WTC11 (cell line): Measurements from ENCODE around the gene PDE3B.

Experiments used
- ESRRA ChIP-seq: sonication (generic); formaldehyde crosslinking; IDR thresholded peaks from 2 replicates; pipeline ENCODE4 v1.8.1; 2022; ENCODE audit warnings: mild to moderate bottlenecking, missing genetic modification reagents, borderline replicate concordance
- FOXK1 ChIP-seq: sonication (generic); formaldehyde crosslinking; IDR thresholded peaks from 2 replicates; pipeline ENCODE4 v1.8.0; 2022; ENCODE audit warnings: mild to moderate bottlenecking, moderate library complexity, missing genetic modification reagents
- FOXP1 ChIP-seq: sonication (generic); formaldehyde crosslinking; IDR thresholded peaks from 2 replicates; pipeline ENCODE4 v1.8.0; 2022; ENCODE audit warnings: missing genetic modification reagents, mild to moderate bottlenecking, moderate library complexity, borderline replicate concordance
- KAT7 ChIP-seq: sonication (generic); formaldehyde crosslinking; IDR thresholded peaks from 2 replicates; pipeline ENCODE4 v1.8.1; 2023; ENCODE audit warnings: missing genetic modification reagents, mild to moderate bottlenecking, borderline replicate concordance
- MXD4 ChIP-seq: fragments of 250-450 bp; sonication (Bioruptor Pico); IDR thresholded peaks from 2 replicates; pipeline ENCODE4 v1.8.0; 2021; ENCODE audit warnings: mild to moderate bottlenecking, moderate library complexity, borderline replicate concordance
- NFE2L1 ChIP-seq: sonication (generic); formaldehyde crosslinking; IDR thresholded peaks from 2 replicates; pipeline ENCODE4 v1.8.1; 2023; ENCODE audit warnings: missing genetic modification reagents
- SP1 ChIP-seq: sonication (generic); formaldehyde crosslinking; conservative IDR thresholded peaks from 2 replicates; pipeline ENCODE4 v1.8.1; 2022; ENCODE audit warnings: missing genetic modification reagents
- TEAD4 ChIP-seq: sonication (generic); formaldehyde crosslinking; IDR thresholded peaks from 2 replicates; pipeline ENCODE4 v1.8.0; 2022; ENCODE audit warnings: mild to moderate bottlenecking, missing genetic modification reagents
- ZNF532 ChIP-seq: fragments of 250-450 bp; sonication (Bioruptor Pico); IDR thresholded peaks from 2 replicates; pipeline ENCODE4 v1.9.0; 2021; ENCODE audit warnings: mild to moderate bottlenecking, borderline replicate concordance
- TF ChIP-seq, protein P1 (sequence below): fragments of 200-600 bp; IDR thresholded peaks from 2 replicates; pipeline ENCODE4 v1.8.0; 2022; ENCODE audit warnings: antibody characterized with exemption
- TF ChIP-seq, protein P2 (sequence below): sonication (generic); formaldehyde crosslinking; IDR thresholded peaks from 2 replicates; pipeline ENCODE4 v1.8.0; 2023; ENCODE audit warnings: missing genetic modification reagents, mild to moderate bottlenecking, borderline replicate concordance
- TF ChIP-seq, protein P3 (sequence below): sonication (generic); formaldehyde crosslinking; IDR thresholded peaks from 2 replicates; pipeline ENCODE4 v1.8.0; 2022; ENCODE audit warnings: mild to moderate bottlenecking, missing genetic modification reagents

DNA sequence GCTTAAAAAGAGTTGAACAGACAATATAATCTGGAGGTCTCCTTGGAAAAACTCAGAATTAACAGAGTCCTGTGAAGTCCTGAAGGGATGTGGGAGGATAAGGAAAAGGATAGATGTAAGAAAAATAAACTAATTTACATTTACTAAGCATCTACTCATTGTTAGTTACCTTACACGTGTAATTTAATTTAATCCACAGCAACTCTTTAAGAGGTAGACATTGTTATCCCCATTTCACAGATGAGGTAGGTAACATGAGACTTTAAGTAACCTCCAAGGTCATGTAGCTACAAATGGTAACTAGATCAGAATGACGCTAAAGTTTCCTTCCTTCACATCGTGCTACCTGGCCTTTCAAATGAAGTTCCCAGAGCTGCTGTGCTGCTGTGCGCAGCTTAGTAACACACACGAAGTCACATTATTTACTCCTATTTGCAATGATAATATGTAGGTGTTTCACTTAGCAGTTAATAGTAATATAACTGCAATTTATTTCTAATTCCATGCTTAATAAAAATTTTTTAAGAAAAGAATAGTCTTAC is 5.7 kb upstream of the PDE3B start:
- TF ChIP-seq SP1 (CRISPR knock-in tag) (no peak), ESRRA (CRISPR knock-in tag) (no peak), FOXP1 (CRISPR knock-in tag) (no peak), ZNF532 (CRISPR knock-in tag) (no peak), KAT7 (no peak), TEAD4 (CRISPR knock-in tag) (no peak), MXD4 (CRISPR knock-in tag) (no peak), NFE2L1 (CRISPR knock-in tag) (no peak), FOXK1 (no peak)
- TF ChIP-seq, protein P1, sequence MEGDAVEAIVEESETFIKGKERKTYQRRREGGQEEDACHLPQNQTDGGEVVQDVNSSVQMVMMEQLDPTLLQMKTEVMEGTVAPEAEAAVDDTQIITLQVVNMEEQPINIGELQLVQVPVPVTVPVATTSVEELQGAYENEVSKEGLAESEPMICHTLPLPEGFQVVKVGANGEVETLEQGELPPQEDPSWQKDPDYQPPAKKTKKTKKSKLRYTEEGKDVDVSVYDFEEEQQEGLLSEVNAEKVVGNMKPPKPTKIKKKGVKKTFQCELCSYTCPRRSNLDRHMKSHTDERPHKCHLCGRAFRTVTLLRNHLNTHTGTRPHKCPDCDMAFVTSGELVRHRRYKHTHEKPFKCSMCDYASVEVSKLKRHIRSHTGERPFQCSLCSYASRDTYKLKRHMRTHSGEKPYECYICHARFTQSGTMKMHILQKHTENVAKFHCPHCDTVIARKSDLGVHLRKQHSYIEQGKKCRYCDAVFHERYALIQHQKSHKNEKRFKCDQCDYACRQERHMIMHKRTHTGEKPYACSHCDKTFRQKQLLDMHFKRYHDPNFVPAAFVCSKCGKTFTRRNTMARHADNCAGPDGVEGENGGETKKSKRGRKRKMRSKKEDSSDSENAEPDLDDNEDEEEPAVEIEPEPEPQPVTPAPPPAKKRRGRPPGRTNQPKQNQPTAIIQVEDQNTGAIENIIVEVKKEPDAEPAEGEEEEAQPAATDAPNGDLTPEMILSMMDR = no peak
- TF ChIP-seq, protein P2, sequence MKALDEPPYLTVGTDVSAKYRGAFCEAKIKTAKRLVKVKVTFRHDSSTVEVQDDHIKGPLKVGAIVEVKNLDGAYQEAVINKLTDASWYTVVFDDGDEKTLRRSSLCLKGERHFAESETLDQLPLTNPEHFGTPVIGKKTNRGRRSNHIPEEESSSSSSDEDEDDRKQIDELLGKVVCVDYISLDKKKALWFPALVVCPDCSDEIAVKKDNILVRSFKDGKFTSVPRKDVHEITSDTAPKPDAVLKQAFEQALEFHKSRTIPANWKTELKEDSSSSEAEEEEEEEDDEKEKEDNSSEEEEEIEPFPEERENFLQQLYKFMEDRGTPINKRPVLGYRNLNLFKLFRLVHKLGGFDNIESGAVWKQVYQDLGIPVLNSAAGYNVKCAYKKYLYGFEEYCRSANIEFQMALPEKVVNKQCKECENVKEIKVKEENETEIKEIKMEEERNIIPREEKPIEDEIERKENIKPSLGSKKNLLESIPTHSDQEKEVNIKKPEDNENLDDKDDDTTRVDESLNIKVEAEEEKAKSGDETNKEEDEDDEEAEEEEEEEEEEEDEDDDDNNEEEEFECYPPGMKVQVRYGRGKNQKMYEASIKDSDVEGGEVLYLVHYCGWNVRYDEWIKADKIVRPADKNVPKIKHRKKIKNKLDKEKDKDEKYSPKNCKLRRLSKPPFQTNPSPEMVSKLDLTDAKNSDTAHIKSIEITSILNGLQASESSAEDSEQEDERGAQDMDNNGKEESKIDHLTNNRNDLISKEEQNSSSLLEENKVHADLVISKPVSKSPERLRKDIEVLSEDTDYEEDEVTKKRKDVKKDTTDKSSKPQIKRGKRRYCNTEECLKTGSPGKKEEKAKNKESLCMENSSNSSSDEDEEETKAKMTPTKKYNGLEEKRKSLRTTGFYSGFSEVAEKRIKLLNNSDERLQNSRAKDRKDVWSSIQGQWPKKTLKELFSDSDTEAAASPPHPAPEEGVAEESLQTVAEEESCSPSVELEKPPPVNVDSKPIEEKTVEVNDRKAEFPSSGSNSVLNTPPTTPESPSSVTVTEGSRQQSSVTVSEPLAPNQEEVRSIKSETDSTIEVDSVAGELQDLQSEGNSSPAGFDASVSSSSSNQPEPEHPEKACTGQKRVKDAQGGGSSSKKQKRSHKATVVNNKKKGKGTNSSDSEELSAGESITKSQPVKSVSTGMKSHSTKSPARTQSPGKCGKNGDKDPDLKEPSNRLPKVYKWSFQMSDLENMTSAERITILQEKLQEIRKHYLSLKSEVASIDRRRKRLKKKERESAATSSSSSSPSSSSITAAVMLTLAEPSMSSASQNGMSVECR = no peak
- TF ChIP-seq, protein P3, sequence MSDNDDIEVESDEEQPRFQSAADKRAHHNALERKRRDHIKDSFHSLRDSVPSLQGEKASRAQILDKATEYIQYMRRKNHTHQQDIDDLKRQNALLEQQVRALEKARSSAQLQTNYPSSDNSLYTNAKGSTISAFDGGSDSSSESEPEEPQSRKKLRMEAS (CRISPR knock-in tag) = no peak
